RWPE2 (cell line): ENCODE results near the gene CEP55.

Experiments used
- ATAC-seq: fragments of 200-7000 bp; cut with Tn5 transposase; 3 replicates; pipeline ENCODE4 v1.9.1; 2021; ENCODE audit warnings: low read depth
- DNase-seq: peaks from one replicate; pipeline ENCODE4 v3.0.0-alpha.2; 2020; ENCODE audit warnings: low spot score
- H3K27ac ChIP-seq: fragments of 450-650 bp; 2 replicates; pipeline ENCODE4 v1.5.1; 2017; ENCODE audit warnings: mild to moderate bottlenecking; ENCODE audit not compliant: poor library complexity, severe bottlenecking
- H3K27me3 ChIP-seq: fragments of 250-450 bp; sonication (Bioruptor Pico); 2 replicates; pipeline ENCODE4 v1.5.1; 2021; ENCODE audit warnings: mild to moderate bottlenecking, moderate library complexity; ENCODE audit not compliant: insufficient read depth, poor library complexity, severe bottlenecking
- H3K36me3 ChIP-seq: fragments of 250-450 bp; sonication (Bioruptor Pico); 2 replicates; pipeline ENCODE4 v1.5.1; 2020; ENCODE audit warnings: low read depth, mild to moderate bottlenecking, moderate library complexity
- H3K4me1 ChIP-seq: fragments of 250-450 bp; sonication (Bioruptor Pico); 2 replicates; pipeline ENCODE4 v1.5.1; 2021; ENCODE audit warnings: mild to moderate bottlenecking, moderate library complexity; ENCODE audit not compliant: insufficient read depth, poor library complexity, severe bottlenecking
- H3K4me3 ChIP-seq: fragments of 250-450 bp; sonication (Bioruptor Pico); 2 replicates; pipeline ENCODE4 v1.5.1; 2021; ENCODE audit warnings: mild to moderate bottlenecking, moderate library complexity; ENCODE audit not compliant: severe bottlenecking
- H3K9me3 ChIP-seq: fragments of 250-450 bp; sonication (Bioruptor Pico); 2 replicates; pipeline ENCODE4 v1.5.1; 2021; ENCODE audit warnings: mild to moderate bottlenecking, moderate library complexity; ENCODE audit not compliant: severe bottlenecking
- CTCF ChIP-seq: fragments of 450-650 bp; IDR thresholded peaks from one replicate; pipeline ENCODE4 v1.5.1; 2017; ENCODE audit warnings: mild to moderate bottlenecking, moderate library complexity; ENCODE audit not compliant: poor library complexity, severe bottlenecking

The CEP55 gene

GRCh38 chr10:93458821-93459257 is 37.6 kb upstream of the CEP55 start:
- no peak for TF ChIP-seq CTCF
- peak overlapping the region; percentile 98 for H3K27ac ChIP-seq
- H3K4me3 ChIP-seq: no peak overlapping the region
- no peaks in the 10 kb centered on the region for H3K9me3 ChIP-seq
- peaks cover 71% of the 10 kb centered on the region for H3K36me3 ChIP-seq
- DNase-seq (peak; percentile 94), ATAC-seq (peak; percentile 84)
- H3K4me1 ChIP-seq: peaks cover 44% of the 10 kb centered on the region
- no peaks in the 10 kb centered on the region for H3K27me3 ChIP-seq

DNA sequence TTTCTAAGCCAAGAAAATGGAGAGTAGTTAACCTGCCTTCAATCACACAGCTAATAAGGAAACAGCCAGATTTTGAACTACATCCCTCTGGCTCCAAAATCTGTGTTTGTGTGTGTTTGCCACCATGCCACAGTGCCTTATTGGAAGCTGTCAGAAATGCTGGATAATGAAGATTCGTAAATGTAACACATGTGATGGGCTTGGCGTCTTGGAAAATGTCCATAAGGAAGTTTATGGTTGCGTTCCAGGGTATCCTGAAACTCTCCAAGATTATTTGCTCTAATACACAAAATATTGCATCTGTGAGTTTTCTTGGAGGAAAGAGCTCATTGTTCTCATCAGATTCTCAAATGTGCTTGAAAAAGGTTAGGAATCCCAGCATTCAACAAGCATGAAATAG is 36.9 kb upstream of the CEP55 start:
- no peak for ATAC-seq
- Histone ChIP-seq H3K4me3 (no peak overlapping the region), H3K4me1 (peaks cover 50% of the 10 kb centered on the region)

DNA sequence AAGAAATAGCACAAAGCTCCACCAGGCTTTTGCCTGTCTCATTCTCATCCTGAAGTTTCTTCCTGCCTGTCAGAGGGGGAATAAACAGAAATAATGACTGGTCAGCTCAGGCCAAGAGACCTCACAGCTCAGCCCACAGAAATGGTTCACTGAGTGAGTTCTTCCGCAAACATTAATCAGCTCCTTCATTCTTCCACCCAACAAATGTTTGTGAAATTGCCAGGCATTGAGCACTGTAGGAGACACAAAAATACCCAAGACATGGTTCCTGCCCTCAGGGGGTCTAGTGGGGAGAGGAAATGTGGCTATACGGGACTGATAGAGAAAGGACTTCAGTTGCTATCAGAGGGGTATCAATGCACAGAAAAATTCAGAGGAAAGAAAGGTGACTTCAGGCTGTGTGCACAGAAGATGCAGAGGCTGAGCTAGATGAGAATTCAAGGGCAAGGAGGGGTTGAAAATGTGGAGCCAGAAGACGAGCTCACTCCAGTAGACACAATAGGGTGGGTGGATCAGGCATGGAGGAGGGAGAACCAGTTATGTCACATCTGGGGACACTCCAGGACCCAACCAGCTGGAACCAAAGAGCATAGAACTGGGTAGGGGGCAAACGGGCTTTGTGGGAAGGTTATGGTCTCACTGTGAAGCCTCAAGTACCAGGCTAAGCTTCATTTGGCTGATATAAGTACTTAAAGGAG is 35.2 kb upstream of the CEP55 start:
- H3K27ac ChIP-seq: peak overlapping the region; percentile 98
- H3K27me3 ChIP-seq: no peaks in the 10 kb centered on the region
- H3K4me3 ChIP-seq: no peak overlapping the region
- H3K9me3 ChIP-seq: no peaks in the 10 kb centered on the region
- peaks cover 49% of the 10 kb centered on the region for H3K36me3 ChIP-seq
- TF ChIP-seq CTCF: no peak
- peaks cover 64% of the 10 kb centered on the region for H3K4me1 ChIP-seq
- ATAC-seq: no peak
- no peak for DNase-seq

More for the DNA sequence above, 36.9 kb upstream of the CEP55 start:
- DNase-seq: no peak
- Histone ChIP-seq H3K36me3 (peaks cover 64% of the 10 kb centered on the region), H3K27ac (peak overlapping the region; percentile 98), H3K9me3 (no peaks in the 10 kb centered on the region), H3K27me3 (no peaks in the 10 kb centered on the region)
- no peak for TF ChIP-seq CTCF

DNA sequence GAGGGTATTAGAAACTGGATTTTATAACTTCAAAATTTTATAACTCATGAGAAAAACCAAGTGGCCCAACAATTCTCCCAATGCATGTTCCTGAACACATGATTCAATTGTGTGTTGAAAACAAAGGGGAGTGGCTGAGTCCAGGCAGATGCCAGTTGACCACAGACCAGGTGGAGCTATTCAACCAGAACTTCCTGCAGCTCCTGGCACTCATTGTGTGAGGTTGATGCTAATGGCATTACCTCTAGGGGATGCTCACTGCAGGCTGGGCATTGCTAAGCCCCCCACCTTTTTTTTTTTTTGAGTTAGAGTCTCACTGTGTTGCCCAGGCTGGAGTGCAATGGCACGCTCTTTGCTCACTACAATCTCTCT is 34.6 kb upstream of the CEP55 start:
- H3K27ac ChIP-seq: peak overlapping the region; percentile 98
- peaks cover 70% of the 10 kb centered on the region for H3K4me1 ChIP-seq
- ATAC-seq: peak; percentile 11; the same call in 1 of the 3 replicates

More for the DNA sequence above, 34.6 kb upstream of the CEP55 start:
- Histone ChIP-seq H3K36me3 (peaks cover 46% of the 10 kb centered on the region), H3K9me3 (no peaks in the 10 kb centered on the region), H3K27me3 (no peaks in the 10 kb centered on the region), H3K4me3 (no peak overlapping the region)
- TF ChIP-seq CTCF: no peak
- DNase-seq: no peak
